Islet of Langerhans (tissue), 1 donor: ENCODE measurements around the gene SLC23A3.
"Not testable (repeated sequence)": the region's sequence is repeated elsewhere in the genome, so short reads cannot be mapped to it uniquely, and the experiment has no call there.

ENCODE experiments used
- FAIRE-seq: peaks from one replicate; lab custom pipeline; 2011; peaks lifted over from hg19 to GRCh38; lab: Jason Lieb, UNC

SLC23A3 gene

GRCh38 chr2:219205165-219205538, 35.3 kb upstream of the SLC23A3 start:
- no peak for FAIRE-seq

GRCh38 chr2:219204425-219205164, 34.8 kb upstream of the SLC23A3 start:
- FAIRE-seq: no peak

- FAIRE-seq: not testable (repeated sequence)
Measured at GRCh38 chr2:219201331-219201730, 31.5 kb upstream of the SLC23A3 start.

- not testable (repeated sequence) for FAIRE-seq
Measured at GRCh38 chr2:219200502-219201326, 30.9 kb upstream of the SLC23A3 start.

GRCh38 chr2:219199470-219200211, 29.8 kb upstream of the SLC23A3 start:
- no peak for FAIRE-seq

- no peak for FAIRE-seq
Measured at GRCh38 chr2:219198974-219199373, 29.1 kb upstream of the SLC23A3 start.

DNA sequence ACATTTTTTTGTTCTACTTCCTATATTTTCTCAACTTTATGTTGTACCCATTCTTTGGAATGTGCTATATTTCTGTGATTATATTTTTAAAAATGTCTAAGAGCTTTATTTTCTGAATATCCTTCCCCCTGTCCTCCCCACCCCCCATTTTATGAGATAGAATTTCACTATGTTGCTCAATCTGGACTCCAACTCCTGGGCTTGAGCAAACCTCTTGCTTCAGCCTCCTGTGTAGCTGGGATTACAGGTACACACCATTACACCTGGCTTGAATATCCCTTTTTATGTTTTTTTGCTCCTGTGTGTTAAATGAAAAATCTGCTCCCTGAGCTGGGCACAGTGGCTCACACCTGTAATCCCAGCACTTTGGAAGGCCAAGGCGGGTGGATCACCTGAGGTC, 27.6 kb upstream of the SLC23A3 start:
- no peak for FAIRE-seq

DNA sequence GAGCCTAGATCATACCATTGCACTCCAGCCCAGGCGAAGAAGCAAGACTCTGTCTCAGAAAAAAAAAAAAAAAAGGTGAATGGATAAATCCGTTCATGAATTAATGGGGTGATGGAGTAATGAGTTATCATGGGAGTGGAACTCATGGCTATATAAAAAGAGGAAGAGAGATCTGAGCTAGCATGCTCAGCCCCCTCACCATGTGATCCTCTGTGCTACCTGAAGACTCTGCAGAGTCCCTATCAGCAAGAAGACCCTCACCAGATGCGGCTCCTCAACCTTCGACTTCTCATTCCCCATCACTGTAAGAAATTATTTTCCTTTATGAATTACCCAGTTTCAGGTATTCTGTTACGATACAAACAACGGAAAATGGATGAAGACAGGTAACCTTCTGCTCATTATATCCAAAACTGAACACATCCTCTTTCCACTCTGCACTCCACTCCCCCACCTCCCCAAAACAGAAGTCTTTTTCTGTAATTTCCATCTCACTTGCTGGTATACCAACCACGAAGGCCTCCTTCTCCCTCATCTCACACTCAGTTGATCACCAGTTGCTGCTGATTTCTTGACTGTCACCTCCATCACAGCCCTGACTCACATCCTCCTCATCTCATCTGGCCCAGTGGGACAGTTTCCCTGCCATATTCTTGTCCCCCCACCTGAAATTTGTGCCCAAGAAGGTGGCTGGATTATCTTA, 17.1 kb upstream of the SLC23A3 start:
- FAIRE-seq: no peak

GRCh38 chr2:219184121-219184520, 14.3 kb upstream of the SLC23A3 start:
- FAIRE-seq: no peak

- no peak for FAIRE-seq
Measured at GRCh38 chr2:219183151-219183772, 13.4 kb upstream of the SLC23A3 start.

DNA sequence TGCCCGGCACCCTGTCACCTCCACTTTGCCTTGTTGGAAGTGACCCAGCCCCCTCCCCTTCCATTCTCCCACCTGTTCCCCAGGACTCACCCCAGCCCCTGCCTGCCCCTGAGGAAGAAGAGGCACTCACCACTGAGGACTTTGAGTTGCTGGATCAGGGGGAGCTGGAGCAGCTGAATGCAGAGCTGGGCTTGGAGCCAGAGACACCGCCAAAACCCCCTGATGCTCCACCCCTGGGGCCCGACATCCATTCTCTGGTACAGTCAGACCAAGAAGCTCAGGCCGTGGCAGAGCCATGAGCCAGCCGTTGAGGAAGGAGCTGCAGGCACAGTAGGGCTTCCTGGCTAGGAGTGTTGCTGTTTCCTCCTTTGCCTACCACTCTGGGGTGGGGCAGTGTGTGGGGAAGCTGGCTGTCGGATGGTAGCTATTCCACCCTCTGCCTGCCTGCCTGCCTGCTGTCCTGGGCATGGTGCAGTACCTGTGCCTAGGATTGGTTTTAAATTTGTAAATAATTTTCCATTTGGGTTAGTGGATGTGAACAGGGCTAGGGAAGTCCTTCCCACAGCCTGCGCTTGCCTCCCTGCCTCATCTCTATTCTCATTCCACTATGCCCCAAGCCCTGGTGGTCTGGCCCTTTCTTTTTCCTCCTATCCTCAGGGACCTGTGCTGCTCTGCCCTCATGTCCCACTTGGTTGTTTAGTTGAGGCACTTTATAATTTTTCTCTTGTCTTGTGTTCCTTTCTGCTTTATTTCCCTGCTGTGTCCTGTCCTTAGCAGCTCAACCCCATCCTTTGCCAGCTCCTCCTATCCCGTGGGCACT, 12.7 kb upstream of the SLC23A3 start:
- no peak for FAIRE-seq

GRCh38 chr2:219181531-219181930, 11.7 kb upstream of the SLC23A3 start:
- no peak for FAIRE-seq

DNA sequence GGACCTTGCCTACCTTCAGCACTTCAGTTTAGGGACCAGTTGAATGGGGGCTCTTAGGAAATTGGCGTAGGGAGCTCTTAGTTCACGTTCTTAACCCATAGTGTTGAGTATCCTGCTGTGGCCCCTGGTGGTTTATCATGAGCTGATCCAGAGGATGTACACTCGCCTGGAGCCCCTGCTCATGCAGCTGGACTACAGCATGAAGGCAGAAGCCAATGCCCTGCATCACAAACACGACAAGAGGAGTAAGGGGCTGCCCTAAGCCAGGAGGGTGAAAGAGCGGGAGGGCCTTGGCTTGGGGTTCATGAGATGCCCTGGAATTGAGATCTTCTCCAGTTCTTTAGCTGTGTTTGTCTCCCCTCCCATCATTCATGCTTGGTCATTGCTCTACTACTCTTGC, 11.1 kb upstream of the SLC23A3 start:
- FAIRE-seq: no peak

GRCh38 chr2:219179601-219180465, 10.0 kb upstream of the SLC23A3 start:
- no peak for FAIRE-seq

DNA sequence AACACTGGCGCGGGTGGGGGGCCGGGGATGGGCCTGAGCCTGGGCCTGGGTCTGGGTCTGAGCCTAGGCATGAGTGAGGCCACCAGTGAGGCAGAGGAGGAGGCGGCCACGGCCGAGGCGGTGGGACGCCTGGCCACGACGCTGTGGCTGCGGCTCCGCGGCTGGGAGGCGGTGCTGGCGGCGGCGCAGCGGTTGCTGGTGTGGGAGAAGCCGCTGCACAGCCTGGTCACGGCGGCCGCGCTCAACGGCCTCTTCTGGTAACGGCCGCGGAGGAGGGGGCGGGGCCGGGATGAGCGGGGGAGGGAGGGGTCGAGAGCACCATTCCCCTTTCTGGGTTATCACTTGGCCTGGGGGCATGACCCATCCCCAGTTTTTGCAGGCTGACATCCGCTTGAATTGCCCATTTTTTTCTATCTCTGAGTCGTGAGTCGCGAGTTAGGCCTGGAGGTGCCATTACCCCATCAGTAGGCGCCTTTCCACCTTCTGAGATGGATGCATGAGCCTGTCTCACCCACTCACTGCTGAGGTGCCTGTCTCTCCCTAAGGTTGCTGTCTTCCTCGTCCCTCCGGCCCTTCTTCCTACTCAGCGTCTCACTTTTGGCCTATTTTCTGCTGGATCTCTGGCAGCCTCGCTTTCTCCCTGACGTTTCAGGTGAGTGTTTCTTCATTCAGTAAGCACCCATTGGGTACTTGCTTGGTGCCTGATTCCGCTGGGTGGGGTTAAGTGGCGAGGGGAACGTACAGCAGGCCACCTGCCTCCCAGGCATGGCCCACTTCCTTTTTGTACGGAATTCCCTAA, 8.7 kb upstream of the SLC23A3 start:
- no peak for FAIRE-seq

- peak; percentile 13 for FAIRE-seq
Measured at GRCh38 chr2:219177552-219178376, 7.9 kb upstream of the SLC23A3 start, which contains the start of gene RETREG2. Gene RETREG2, plus strand, starts transcription at chr2:219178275. Its CDS starts 78 bp downstream, at chr2:219178353.

DNA sequence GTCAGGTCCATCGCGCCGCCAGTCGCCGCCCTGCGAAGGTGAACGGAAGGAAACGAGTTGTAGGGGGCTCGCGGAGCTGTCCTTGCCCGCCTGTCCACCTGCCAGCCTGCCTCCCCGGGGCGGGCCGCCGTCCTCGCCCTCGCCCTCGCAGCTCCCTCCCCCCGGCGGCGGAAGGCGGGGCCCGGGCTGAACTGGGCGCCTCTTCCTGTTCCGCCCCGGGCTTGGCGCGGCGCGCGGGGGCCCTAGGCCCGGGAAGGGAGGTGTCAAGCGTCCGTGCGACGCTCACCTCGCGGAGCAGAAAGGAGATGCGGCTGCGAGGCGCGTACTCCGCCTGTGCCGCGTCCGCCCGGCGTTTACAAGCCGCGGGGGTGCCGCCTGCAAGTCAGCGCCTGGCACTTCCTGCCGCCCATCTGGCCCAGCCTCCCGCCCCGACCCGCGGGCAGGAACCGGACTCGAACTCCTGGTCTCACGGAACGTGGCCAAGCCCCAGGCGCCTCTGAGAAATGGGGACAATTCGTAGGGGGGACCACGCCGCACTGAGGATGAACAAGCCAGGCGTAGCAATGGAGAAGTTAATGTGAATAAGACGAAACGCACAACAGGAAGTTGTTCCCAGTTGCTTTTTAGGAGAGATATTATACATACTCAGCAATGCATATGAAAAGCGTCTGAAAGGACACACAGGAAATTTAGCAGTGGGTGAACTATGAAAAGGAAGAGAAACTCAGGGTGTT, 7.2 kb upstream of the SLC23A3 start, which contains the start of gene CNPPD1:
Gene CNPPD1, minus strand, starts transcription at position 108 of the 734 bp plus-strand sequence. Its CDS starts 97 bp downstream, at position 11.
- FAIRE-seq: no peak
